Erythroblast (primary cell): ENCODE data around the gene MOCS2.

Experiments
- GATA1 ChIP-seq: IDR thresholded peaks from 2 replicates; pipeline ENCODE4 v1.6.1; 2011; ENCODE audit warnings: low read depth, mild to moderate bottlenecking, control low read depth, low read length, moderate library complexity
- POLR2A ChIP-seq: IDR thresholded peaks from 2 replicates; pipeline ENCODE4 v1.6.1; 2011; ENCODE audit warnings: mild to moderate bottlenecking, low read length

DNA sequence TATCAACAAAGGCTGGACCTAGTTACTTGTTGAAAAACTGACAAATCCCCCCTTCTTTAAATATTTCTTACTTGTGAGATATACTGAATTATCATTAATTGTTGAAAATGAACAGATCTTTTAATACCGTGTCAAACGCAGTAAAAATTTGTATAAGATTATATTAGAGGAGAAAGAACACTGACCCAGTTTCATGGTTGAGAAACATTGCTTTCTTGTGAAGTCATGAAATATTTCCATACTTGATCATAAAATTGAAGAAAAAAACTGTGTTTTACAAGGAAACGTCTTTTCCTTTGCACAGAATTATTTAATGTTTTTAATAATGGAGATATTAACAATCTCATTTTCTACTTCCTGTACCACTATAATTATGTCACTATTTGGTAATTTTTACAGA, 45.8 kb downstream of the MOCS2 start:
- TF ChIP-seq POLR2A (no peak), GATA1 (no peak)
